GM18861 (cell line): ENCODE measurements around the gene ARVCF.

Experiments used
- ATAC-seq: cut with Tn5 transposase; IDR thresholded peaks from one replicate; pipeline ENCODE4 v1.9.1; 2021; ENCODE audit not compliant: unreplicated experiment

ARVCF gene

DNA sequence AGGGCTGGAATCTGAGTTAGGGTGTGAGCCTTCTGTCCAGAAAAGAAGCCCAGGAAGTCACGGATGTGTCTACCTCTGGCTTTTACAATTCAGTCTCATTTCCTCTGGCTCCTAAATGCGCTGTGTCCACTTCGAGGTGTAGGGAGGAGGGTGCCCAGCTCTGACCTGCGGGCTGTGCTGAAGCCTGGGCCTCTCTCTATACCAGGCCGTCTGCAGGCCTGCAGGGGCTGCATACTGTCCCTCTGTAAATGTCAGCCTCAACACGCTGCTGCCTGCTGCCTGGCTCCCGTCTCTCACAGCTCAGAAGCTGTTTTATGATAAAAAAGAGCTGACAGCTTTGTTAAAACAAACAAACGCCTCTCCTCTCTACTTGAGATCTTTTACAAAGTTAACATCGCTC is 14.5 kb downstream of the ARVCF start:
- ATAC-seq: no peak

- no peak for ATAC-seq
These were observed 15.5 kb downstream of the ARVCF start for GRCh38 chr22:20001082-20001638.

GRCh38 chr22:20000246-20001081 is 16.2 kb downstream of the ARVCF start:
- ATAC-seq: no peak

DNA sequence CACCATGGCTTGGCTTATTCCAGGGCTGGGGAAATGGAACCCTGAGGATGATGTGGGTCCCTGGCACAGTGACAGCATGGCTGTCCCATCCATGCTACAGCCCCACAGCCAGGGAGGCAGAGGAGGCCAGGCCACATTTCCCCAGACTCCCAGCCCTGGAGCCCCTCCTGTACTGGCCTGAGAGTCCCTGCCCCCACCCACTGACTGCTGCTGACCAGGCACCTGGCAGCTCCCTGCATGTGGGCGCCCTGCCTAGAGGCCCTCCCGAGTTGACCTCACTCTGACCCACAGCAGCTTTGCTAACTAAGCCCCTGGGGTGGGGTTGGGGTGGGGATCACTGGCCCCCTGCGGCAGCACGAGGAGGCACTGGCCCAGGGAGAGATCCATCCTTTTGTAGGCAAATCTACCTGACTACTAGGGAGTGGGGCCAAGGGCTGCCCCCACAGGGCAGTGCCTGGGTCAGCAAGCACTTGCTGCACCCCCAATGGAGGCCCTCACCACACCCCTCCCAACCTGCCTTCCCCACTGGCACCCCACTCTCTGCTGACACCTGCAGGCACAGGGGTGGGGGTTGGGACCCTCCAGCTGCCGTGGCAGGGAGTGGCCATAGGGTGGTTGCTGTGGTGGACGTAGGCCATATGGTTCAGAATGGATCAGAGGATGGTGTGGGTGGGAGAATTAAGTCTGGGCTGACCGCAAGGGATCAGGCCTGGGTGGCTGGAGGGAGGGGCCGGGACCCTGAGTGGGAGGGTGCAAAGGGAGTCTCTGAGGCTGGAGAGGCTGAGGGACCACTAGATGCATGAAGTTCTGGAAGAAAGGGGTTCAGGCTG is 17.4 kb downstream of the ARVCF start:
- ATAC-seq: no peak

- ATAC-seq: no peak
These were observed 18.2 kb downstream of the ARVCF start for GRCh38 chr22:19998232-19998951.

DNA sequence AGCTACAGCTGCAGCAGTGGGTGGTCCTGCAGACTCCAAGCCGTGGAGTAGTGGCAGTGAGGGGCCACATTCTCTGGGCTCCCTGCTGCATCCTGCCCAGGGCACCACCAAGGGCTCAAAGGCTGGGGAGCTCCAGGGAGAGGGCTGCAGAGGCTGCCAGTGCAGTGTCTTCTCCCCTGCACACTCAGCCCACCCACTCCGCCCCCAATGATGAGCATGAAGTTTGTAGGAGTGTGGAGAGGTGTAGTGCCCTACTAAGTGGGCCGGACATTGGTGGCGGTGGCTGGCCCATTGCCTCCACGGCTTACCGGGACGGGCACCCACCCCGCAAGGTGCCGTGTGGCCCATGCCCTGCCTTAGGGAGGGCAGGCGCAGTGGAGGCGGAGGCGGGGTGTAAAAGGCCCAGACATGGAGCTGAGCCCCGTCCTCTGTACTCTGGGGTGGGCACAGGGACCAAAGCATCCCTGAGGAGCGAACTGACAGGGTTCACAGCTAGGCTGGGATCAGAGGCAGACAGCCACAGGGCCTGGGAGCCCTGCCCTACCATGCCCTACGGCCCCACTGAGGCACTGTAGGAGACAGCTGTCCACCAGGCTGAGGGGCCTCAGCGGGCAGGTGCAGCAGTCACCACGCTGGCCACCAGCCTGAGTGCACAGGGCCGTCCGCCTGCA is 18.9 kb downstream of the ARVCF start:
- ATAC-seq: no peak

DNA sequence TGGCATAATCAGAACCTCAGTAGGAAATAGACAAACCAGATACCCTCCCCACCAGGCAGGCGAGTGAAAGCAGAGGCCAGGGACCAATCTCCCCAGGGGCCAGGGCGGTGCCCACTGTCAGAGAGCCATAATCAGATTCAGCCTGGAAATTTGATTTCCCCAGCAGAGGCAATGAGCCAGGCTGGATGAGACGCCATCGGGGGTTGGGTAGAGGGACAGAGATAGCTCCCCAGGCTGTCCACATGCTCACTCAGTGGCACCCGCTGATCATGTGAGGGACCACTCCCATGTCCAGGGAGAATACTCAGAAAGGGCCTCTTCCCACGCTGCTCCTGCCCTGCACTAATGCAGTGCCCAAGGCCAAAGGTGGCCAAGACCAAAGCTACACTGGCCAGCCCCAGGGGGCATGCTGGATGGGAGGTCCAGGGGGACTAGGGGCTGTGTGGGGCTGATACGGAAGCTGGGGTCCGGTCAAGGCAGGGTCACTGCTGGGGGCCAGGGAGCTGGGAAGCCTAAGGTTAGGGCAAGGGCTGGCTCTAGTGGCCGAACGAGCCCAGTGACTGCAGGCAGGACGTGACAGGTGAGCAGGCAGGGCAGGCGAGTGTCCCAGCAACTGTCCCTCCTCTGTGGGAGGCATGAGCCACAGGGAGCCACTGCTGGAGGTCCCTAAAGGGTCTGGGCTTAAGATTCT is 19.8 kb downstream of the ARVCF start:
- no peak for ATAC-seq

GRCh38 chr22:19995611-19996339 is 20.8 kb downstream of the ARVCF start:
- no peak for ATAC-seq

DNA sequence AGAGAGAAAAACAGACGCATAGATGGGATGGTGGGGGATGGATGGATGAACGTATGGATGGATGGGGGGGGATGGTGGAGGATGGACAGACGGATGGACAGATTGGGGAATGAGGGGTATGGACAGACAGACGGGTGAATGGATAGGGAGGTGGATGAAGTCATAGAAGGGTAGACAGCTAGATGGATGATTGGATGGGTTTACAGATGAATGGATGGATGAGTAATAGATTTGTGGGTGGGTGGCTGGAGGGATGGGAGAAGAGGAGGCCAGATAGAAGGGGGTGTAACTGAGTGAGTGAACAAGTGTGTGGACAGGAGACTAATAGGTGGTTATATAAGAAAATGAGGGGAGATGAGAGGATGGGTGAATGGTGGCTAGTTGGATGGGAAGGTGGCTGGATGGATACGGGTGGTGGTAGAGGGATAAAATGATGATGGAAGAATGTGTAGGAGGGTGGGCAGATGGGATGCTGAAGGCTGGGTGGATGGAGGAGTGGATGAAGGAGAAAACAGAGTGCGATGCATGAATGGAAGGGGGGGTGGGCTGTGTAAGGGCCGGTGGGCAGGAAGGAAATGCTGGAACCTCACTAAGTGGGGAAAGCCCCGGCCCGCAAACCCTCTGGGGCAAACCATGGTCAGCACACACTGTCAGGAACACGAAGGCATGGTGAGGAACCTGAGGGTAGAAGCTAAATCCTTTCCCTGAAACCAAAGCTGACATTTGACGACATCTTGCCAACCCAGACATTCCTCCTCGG is 21.6 kb downstream of the ARVCF start:
- ATAC-seq: no peak

DNA sequence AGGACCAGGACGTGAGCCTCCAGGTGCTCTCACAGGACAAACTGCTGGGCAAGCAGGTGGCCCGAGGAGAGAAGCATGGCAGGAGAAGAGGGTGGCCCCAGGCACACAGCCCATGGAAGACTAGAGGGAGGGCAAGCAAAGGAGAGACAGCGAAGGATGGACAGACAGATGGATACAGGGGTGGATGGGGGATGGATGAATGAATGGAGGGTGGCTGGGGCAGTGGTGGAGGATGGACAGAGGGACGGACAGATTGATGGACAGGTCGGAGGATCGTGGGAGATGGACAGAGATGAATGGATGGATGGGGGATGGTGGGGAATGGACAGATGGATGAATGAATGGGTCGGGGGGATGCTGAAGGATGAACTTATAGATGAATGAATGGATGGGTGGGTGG is 22.7 kb downstream of the ARVCF start:
- no peak for ATAC-seq

DNA sequence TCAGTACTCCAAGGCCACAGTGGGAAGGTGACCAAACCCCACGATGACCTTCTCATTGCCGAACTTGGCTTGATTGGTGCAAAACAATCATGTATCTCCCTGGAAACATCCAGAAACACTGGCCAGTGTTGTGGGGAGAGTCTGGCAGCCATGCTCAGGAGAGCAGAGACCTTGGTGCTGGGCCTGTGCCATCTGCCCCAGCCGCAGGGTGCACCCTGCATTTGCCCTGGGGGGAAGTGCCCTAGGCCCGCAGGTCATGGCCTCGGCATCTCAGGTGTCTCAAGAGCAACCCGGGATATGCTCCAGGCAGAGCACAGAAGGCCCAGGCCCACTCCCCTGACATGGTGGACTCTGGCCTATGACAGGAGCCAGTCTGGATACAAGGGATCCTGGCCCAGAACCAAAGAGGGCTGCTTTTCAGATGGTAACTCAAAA is 23.7 kb downstream of the ARVCF start:
- no peak for ATAC-seq

- no peak for ATAC-seq
These were observed 24.1 kb downstream of the ARVCF start for GRCh38 chr22:19992481-19992911.

DNA sequence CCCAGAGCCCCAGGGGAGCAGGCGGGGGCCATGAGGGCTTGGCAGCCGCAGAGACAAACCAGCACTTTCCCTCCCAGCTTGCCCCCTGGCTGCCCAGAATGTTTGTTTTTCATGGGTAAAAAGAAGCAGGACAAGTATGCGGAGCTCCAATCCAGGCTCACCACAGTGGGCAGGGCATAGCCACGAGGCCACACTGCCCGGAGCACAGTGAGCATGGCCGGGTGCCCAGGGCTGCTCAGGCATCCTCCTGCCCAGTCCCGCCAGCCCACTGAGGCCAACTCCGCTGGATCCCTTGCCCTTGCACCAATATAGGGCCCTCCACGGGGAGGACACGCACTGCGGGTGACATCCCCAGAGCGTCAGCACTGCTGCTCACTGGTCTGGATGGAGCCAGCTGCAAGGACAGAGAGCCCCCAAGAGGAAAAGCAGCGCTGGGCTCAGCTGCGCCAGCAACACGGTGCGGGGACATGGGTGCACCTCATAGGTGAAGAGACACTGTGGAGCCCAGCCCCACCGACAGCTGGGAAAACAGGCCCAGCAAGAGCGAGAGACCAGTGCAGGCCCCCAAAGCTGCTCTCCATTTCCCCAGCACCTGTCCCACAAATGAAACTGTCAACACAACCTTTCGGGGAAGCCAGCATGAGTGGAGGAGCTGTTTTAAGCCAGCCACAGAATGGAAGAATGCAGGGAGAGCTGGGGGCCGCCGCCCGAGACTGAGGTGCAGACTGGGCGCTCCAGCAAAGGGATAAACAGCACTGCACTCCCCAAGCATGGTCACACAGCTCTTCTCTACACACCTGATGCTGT is 24.8 kb downstream of the ARVCF start:
- ATAC-seq: no peak

DNA sequence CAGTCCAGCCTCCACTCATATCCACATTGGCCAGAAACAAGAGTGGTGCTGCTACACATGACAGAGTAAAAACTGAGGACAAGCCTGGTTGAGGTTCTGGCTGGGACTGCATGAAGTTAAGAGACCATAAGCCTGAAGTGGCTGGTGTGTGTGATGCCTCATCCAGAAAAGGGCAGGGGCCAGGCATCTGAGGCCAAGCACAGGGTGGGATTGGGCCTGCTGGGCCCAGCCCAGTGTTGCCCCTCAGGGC is 25.3 kb downstream of the ARVCF start:
- no peak for ATAC-seq

- ATAC-seq: no peak
These were observed 25.8 kb downstream of the ARVCF start for GRCh38 chr22:19990609-19991394.

DNA sequence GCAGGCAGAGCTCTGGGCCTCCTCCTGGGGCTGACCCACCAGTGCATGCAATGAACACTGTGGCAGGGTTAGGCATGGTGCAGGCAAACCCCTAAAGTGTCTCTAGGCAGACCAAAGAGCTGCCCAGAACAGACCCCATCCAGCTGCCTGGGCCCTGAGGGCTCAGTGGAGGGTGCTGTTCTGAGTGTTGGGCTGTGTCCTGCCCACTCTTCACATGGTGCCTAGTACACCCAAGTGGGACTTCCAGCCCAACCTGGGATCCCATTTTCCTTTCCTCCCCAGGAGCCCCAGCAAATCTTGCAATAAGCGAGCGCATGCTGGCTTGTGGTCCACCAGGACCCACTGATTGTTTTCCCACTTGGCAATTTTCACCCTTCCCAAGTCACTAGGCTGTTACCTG is 26.4 kb downstream of the ARVCF start:
- no peak for ATAC-seq

DNA sequence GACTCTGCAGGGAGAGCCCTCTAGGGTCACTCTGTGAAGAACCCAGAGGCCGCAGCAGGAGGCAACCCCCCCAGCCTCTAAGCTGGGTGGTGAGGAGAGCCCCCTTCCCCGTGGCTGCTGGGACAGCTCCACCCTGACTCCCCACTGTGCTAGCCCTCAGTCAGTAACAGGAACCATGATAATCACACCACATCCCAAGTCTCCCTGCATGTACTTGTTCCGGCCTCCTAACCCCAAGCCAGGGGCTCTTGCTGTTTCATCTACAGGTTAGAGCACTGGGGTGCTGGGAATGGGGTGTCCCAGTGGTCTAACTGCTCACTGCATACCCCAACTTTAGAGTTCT is 26.9 kb downstream of the ARVCF start:
- no peak for ATAC-seq
